Stimulated activated CD8-positive, alpha-beta memory T cell treated with anti-CD3 and anti-CD28 coated beads, Interleukin-7, amount 100 ng/mL, for 48 hours (primary cell): ENCODE results near the gene OLFML2A.
A peak's percentile ranks its signal among the peaks of the same experiment; 100 is the strongest.

Experiments used
- DNase-seq, 2 donors: peaks; one replicate each; pipeline ENCODE4 v3.0.0-alpha.2; 2020; ENCODE audit warnings: low read depth in 1 of 2; ENCODE audit errors: extremely low read depth in 1 of 2

The OLFML2A gene

GRCh38 chr9:124774129-124774978, 2.6 kb upstream of the OLFML2A start:
- peak; percentile 60 to 76 for DNase-seq

- DNase-seq: no peak
These were observed 347 bp upstream of the OLFML2A start for GRCh38 chr9:124776618-124776953.

- no peak for DNase-seq
These were observed 1.8 kb downstream of the OLFML2A start for GRCh38 chr9:124778575-124779367.

GRCh38 chr9:124779368-124780059, 2.6 kb downstream of the OLFML2A start:
- no peak for DNase-seq

GRCh38 chr9:124780060-124780756, 3.3 kb downstream of the OLFML2A start:
- no peak for DNase-seq

- no peak for DNase-seq
These were observed 3.8 kb downstream of the OLFML2A start for GRCh38 chr9:124780757-124781151.

GRCh38 chr9:124781967-124782660, 5.2 kb downstream of the OLFML2A start:
- DNase-seq: no peak

- no peak for DNase-seq
These were observed 6.0 kb downstream of the OLFML2A start for GRCh38 chr9:124782661-124783574.

- DNase-seq: no peak
These were observed 6.9 kb downstream of the OLFML2A start for GRCh38 chr9:124783830-124784229.

- DNase-seq: no peak
These were observed 7.6 kb downstream of the OLFML2A start for GRCh38 chr9:124784509-124784908.

- DNase-seq: no peak
These were observed 10.1 kb downstream of the OLFML2A start for GRCh38 chr9:124786881-124787573.

- no peak for DNase-seq
These were observed 11.7 kb downstream of the OLFML2A start for GRCh38 chr9:124788542-124789217.

GRCh38 chr9:124789531-124789930, 12.6 kb downstream of the OLFML2A start:
- DNase-seq: no peak

- DNase-seq: no peak
These were observed 13.4 kb downstream of the OLFML2A start for GRCh38 chr9:124790301-124790700.

- DNase-seq: no peak
These were observed 14.0 kb downstream of the OLFML2A start for GRCh38 chr9:124790801-124791505.

- DNase-seq: no peak
These were observed 15.5 kb downstream of the OLFML2A start for GRCh38 chr9:124792257-124793014.

- DNase-seq: no peak
These were observed 16.1 kb downstream of the OLFML2A start for GRCh38 chr9:124793015-124793541.
